HG02885 (cell line): ENCODE data around the gene SCN10A.

Experiments used
- ATAC-seq: cut with Tn5 transposase; IDR thresholded peaks from one replicate; pipeline ENCODE4 v1.9.1; 2021; ENCODE audit warnings: mild to moderate bottlenecking; ENCODE audit not compliant: unreplicated experiment, poor library complexity

SCN10A gene

GRCh38 chr3:38816026-38816425 lies at the start of gene SCN10A:
Gene SCN10A, minus strand, starts transcription at chr3:38816217. Its CDS starts 22,207 bp downstream, at chr3:38794010.
- no peak for ATAC-seq

- no peak for ATAC-seq
Measured at GRCh38 chr3:38853011-38853410, 37.0 kb upstream of the SCN10A start.

GRCh38 chr3:38843898-38844297 lies 27.9 kb upstream of the SCN10A start:
- ATAC-seq, result no peak

- ATAC-seq, result no peak
Measured at GRCh38 chr3:38842266-38842965, 26.4 kb upstream of the SCN10A start.

- no peak for ATAC-seq
Measured at GRCh38 chr3:38840987-38841386, 25.0 kb upstream of the SCN10A start.

GRCh38 chr3:38837358-38837757 lies 21.3 kb upstream of the SCN10A start:
- no peak for ATAC-seq

GRCh38 chr3:38836561-38836960 lies 20.5 kb upstream of the SCN10A start:
- ATAC-seq, result no peak

GRCh38 chr3:38835939-38836338 lies 19.9 kb upstream of the SCN10A start:
- no peak for ATAC-seq

- ATAC-seq, result no peak
Measured at GRCh38 chr3:38834717-38835116, 18.7 kb upstream of the SCN10A start.

GRCh38 chr3:38834110-38834509 lies 18.1 kb upstream of the SCN10A start:
- peak; percentile 49 for ATAC-seq

GRCh38 chr3:38829404-38829803 lies 13.4 kb upstream of the SCN10A start:
- no peak for ATAC-seq

- ATAC-seq, result no peak
Measured at GRCh38 chr3:38828681-38829080, 12.7 kb upstream of the SCN10A start.

- ATAC-seq, result no peak
Measured at GRCh38 chr3:38827791-38828190, 11.8 kb upstream of the SCN10A start.

- no peak for ATAC-seq
Measured at GRCh38 chr3:38826001-38826400, 10.0 kb upstream of the SCN10A start.

- no peak for ATAC-seq
Measured at GRCh38 chr3:38824349-38824748, 8.3 kb upstream of the SCN10A start.

GRCh38 chr3:38823722-38824121 lies 7.7 kb upstream of the SCN10A start:
- no peak for ATAC-seq

- ATAC-seq, result no peak
Measured at GRCh38 chr3:38823186-38823585, 7.2 kb upstream of the SCN10A start.

- ATAC-seq, result no peak
Measured at GRCh38 chr3:38811822-38812221, 4.2 kb downstream of the SCN10A start.

GRCh38 chr3:38805765-38806386 lies 10.1 kb downstream of the SCN10A start:
- ATAC-seq, result peak; percentile 56

GRCh38 chr3:38805004-38805403 lies 11.0 kb downstream of the SCN10A start:
- ATAC-seq, result no peak

GRCh38 chr3:38800511-38800910 lies 15.5 kb downstream of the SCN10A start:
- no peak for ATAC-seq

GRCh38 chr3:38793721-38794120 lies 22.3 kb downstream of the SCN10A start:
- ATAC-seq, result no peak
